Mesenchymal stem cell (in vitro differentiated cells and primary cell): ENCODE results near the gene CAGE1.

ENCODE experiments used
- DNase-seq: peaks from one replicate; pipeline ENCODE4 v3.0.0-alpha.2; 2013
- H2AFZ ChIP-seq: one replicate; pipeline ENCODE4 v1.6.1; 2013; ENCODE audit warnings: low read depth, mild to moderate bottlenecking, control low read depth, inconsistent platforms, low read length, moderate library complexity
- H2AK5ac ChIP-seq: 2 replicates; pipeline ENCODE4 v1.6.1; 2013; ENCODE audit warnings: low read length, moderate library complexity, mild to moderate bottlenecking, inconsistent platforms; ENCODE audit not compliant: severe bottlenecking
- H2BK120ac ChIP-seq: one replicate; pipeline ENCODE4 v1.6.1; 2013; ENCODE audit warnings: low read depth, mild to moderate bottlenecking, inconsistent platforms, low read length, moderate library complexity
- H2BK12ac ChIP-seq, 2 experiments: one replicate each; pipeline ENCODE4 v1.6.1; 2013; ENCODE audit warnings: inconsistent platforms in 2 of 2, low read length in 2 of 2, mild to moderate bottlenecking in 2 of 2, moderate library complexity in 2 of 2, control low read depth in 1 of 2
- H2BK15ac ChIP-seq: one replicate; pipeline ENCODE4 v1.6.1; 2013; ENCODE audit warnings: mild to moderate bottlenecking, low read depth, inconsistent platforms; ENCODE audit not compliant: poor library complexity, severe bottlenecking
- H2BK5ac ChIP-seq: 2 replicates; pipeline ENCODE4 v1.6.1; 2013; ENCODE audit warnings: low read depth, mild to moderate bottlenecking, low read length, control low read depth, inconsistent platforms; ENCODE audit not compliant: poor library complexity, severe bottlenecking
- H3K14ac ChIP-seq, 2 experiments: one replicate each; pipeline ENCODE4 v1.6.1; 2013; ENCODE audit warnings: inconsistent platforms in 2 of 2, low read length in 2 of 2, control low read depth in 1 of 2, mild to moderate bottlenecking in 1 of 2, moderate library complexity in 1 of 2
- H3K18ac ChIP-seq, 2 experiments: one replicate each; pipeline ENCODE4 v1.6.1; 2013; ENCODE audit warnings: inconsistent platforms in 2 of 2, low read length in 2 of 2, control low read depth in 1 of 2, low read depth in 1 of 2, mild to moderate bottlenecking in 1 of 2
- H3K23ac ChIP-seq, 2 experiments: one replicate each; pipeline ENCODE4 v1.6.1; 2013; ENCODE audit warnings: inconsistent platforms in 2 of 2, low read length in 2 of 2, mild to moderate bottlenecking in 2 of 2, moderate library complexity in 2 of 2, control low read depth in 1 of 2
- H3K27ac ChIP-seq: 2 replicates; pipeline ENCODE4 v1.5.1; 2013; ENCODE audit warnings: mild to moderate bottlenecking, moderate library complexity, low read length, control low read depth, inconsistent platforms; ENCODE audit not compliant: poor library complexity, severe bottlenecking
- H3K27me3 ChIP-seq, 2 experiments: 2 replicates each; pipeline versions ENCODE4 v1.6.1 to v1.7.0; 2013; ENCODE audit warnings: low read length in 2 of 2, mild to moderate bottlenecking in 2 of 2, moderate library complexity in 2 of 2, control low read depth in 1 of 2, inconsistent platforms in 1 of 2; ENCODE audit not compliant: control insufficient read depth in 1 of 2, insufficient read depth in 1 of 2
- H3K36me3 ChIP-seq, 2 experiments: 2 replicates each; pipeline versions ENCODE4 v1.6.1 to v1.7.0; 2013; ENCODE audit warnings: low read length in 2 of 2, control low read depth in 1 of 2, inconsistent platforms in 1 of 2, low read depth in 1 of 2, mild to moderate bottlenecking in 1 of 2; ENCODE audit not compliant: insufficient read depth in 2 of 2, control insufficient read depth in 1 of 2
- H3K4ac ChIP-seq, 2 experiments: one replicate each; pipeline ENCODE4 v1.6.1; 2013; ENCODE audit warnings: inconsistent platforms in 2 of 2, low read length in 2 of 2, mild to moderate bottlenecking in 2 of 2, moderate library complexity in 2 of 2, control low read depth in 1 of 2, low read depth in 1 of 2
- H3K4me1 ChIP-seq: 2 replicates; pipeline ENCODE4 v1.6.1; 2013; ENCODE audit warnings: low read depth, low read length, control low read depth; ENCODE audit not compliant: control insufficient read depth, insufficient read depth
- H3K4me2 ChIP-seq: 2 replicates; pipeline ENCODE4 v1.6.1; 2013; ENCODE audit warnings: low read length, mild to moderate bottlenecking, inconsistent platforms; ENCODE audit not compliant: poor library complexity, severe bottlenecking
- H3K4me3 ChIP-seq, 2 experiments: 2 replicates each; pipeline versions ENCODE4 v1.5.1 to v1.7.0; 2013; ENCODE audit warnings: low read length in 2 of 2, mild to moderate bottlenecking in 2 of 2, control low read depth in 1 of 2, low read depth in 1 of 2; ENCODE audit not compliant: insufficient read depth in 1 of 2
- H3K79me1 ChIP-seq: replicated peaks from 2 replicates; pipeline ENCODE4 v1.6.1; 2013; ENCODE audit warnings: mild to moderate bottlenecking, control low read depth, low read length, inconsistent platforms; ENCODE audit not compliant: poor library complexity, severe bottlenecking
- H3K9ac ChIP-seq: 2 replicates; pipeline ENCODE4 v1.7.0; 2013; ENCODE audit warnings: mild to moderate bottlenecking, low read length, moderate library complexity
- H3K9me3 ChIP-seq: 2 replicates; pipeline ENCODE4 v1.7.0; 2013; ENCODE audit warnings: mild to moderate bottlenecking, low read length; ENCODE audit not compliant: control insufficient read depth
- H4K8ac ChIP-seq: one replicate; pipeline ENCODE4 v1.6.1; 2013; ENCODE audit warnings: inconsistent platforms, mild to moderate bottlenecking, low read length, moderate library complexity
- H4K91ac ChIP-seq: one replicate; pipeline ENCODE4 v1.6.1; 2013; ENCODE audit warnings: mild to moderate bottlenecking, low read length, inconsistent platforms
- WGBS: methylation state at CpG from one replicate; pipeline ENCODE4 v1.1.7; 2013; ENCODE audit warnings: mixed read lengths; 5-methylcytosine and 5-hydroxymethylcytosine counted together

Gene CAGE1

DNA sequence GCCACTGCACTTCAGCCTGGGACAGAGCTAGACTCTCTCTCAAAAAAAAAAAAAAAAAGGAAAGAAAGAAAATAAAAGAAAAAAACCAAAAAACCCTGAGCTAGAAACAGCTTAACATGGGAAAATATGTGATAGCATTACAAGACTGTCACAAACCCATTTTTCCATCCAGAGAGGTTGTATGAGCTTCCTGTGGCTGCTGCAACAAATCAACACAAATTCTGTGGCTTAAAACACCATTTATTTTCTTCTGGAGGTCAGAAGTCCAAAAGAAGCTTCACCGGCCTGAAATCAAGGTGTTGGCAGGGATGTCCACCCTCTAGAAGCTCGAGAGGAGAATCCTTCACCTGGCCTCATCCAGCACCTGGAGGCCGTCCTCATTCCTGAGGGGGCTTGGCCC, 54.9 kb downstream of the CAGE1 start:
- Histone ChIP-seq H2BK12ac (no peak overlapping the region), H3K36me3 (no peaks in the 10 kb centered on the region), H2AK5ac (no peak overlapping the region), H3K9ac (no peak overlapping the region), H3K79me1 (no peaks in the 10 kb centered on the region), H3K9me3 (no peaks in the 10 kb centered on the region), H3K27ac (no peak overlapping the region), H2AFZ (no peak overlapping the region), H4K91ac (no peak overlapping the region), H3K4me3 (no peak overlapping the region), H4K8ac (no peak overlapping the region), H3K18ac (no peak overlapping the region), H3K4ac (no peak overlapping the region), H2BK5ac (no peak overlapping the region), H3K4me2 (no peak overlapping the region), H3K14ac (no peak overlapping the region), H2BK120ac (no peak overlapping the region), H3K27me3 (no peaks in the 10 kb centered on the region), H3K23ac (no peak overlapping the region), H3K4me1 (no peaks in the 10 kb centered on the region), H2BK15ac (no peak overlapping the region)
- 85% methylated on average over 3 of the region's 3 CpGs for WGBS
- DNase-seq: no peak

DNA sequence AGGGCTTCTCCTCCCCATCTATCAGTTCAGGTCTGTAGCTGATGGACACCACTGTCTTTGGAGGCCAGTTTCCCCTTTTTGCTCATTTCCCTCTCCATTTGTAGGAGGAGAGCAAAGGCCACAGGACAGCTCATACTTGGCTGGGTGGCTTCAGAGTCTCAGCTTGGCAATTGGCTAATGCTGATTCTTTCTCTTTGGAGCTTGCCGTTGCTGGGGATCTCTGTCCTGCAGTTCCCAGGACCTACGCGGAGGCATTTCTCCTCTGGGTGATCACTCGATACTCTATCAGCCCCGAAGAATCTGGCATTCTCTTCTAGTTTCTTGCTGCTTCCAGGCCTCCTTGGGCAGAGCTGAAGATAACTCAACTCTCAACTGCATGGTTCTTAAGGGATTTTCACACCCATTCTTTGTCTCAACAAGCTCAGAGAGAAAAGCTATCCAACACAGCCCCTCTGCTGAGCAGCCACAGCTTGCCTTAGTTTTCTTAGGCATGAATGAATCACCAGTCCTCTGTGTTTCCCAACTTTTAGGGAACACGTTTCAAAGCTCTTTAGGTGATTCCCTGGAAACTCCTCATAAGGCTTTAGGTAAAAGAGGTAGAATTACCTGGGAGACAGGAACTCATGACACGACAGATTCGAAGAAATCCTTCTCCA, 57.3 kb downstream of the CAGE1 start:
- peak overlapping the region in 1 of 2 experiments; percentile 40 for H3K18ac ChIP-seq

DNA sequence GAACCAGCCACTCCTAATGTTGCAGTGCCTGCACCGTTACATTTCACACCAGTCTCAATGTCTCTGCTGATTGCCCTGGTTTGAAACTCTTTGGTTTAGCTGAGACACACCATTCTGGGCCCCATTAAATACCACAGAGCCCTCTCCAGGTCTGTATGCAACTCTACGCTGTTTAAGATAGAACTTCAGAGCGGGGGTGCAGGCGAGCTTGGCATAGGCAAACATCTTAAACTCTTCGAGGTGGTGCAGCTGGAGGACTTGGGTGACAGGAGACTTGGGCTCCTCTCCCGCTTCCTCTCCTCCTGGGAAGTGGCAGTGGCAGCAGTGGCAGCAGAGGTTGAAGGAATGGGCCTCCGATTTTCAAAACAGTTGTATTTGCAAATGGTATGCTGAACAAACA, 58.1 kb downstream of the CAGE1 start:
- Histone ChIP-seq H2AK5ac (no peak overlapping the region), H3K4me1 (no peaks in the 10 kb centered on the region), H3K27me3 (no peaks in the 10 kb centered on the region), H2BK15ac (no peak overlapping the region), H3K14ac (no peak overlapping the region), H2BK5ac (no peak overlapping the region), H2BK120ac (no peak overlapping the region), H3K79me1 (no peaks in the 10 kb centered on the region), H3K23ac (no peak overlapping the region), H3K36me3 (no peaks in the 10 kb centered on the region), H2BK12ac (no peak overlapping the region), H3K18ac (no peak overlapping the region), H3K27ac (no peak overlapping the region), H3K9ac (peak overlapping the region; percentile 73), H3K4me2 (no peak overlapping the region), H2AFZ (no peak overlapping the region), H3K9me3 (no peaks in the 10 kb centered on the region), H4K8ac (no peak overlapping the region), H4K91ac (no peak overlapping the region), H3K4me3 (peak overlapping the region in 1 of 2 experiments; percentile 66), H3K4ac (no peak overlapping the region)
- DNase-seq: no peak
- WGBS: 93% methylated on average over 7 of the region's 7 CpGs

More for the DNA sequence above, 57.3 kb downstream of the CAGE1 start:
- H3K36me3 ChIP-seq: no peaks in the 10 kb centered on the region
- no peak overlapping the region for H4K91ac ChIP-seq
- peak overlapping the region; percentile 73 for H3K9ac ChIP-seq
- no peak for DNase-seq
- H2BK120ac ChIP-seq: no peak overlapping the region
- 96% methylated on average over 6 of the region's 8 CpGs for WGBS
- no peak overlapping the region for H2AK5ac ChIP-seq
- no peaks in the 10 kb centered on the region for H3K79me1 ChIP-seq
- H3K14ac ChIP-seq: peak overlapping the region in 1 of 2 experiments; percentile 57
- no peak overlapping the region for H3K27ac ChIP-seq
- H4K8ac ChIP-seq: peak overlapping the region; percentile 49
- H2BK12ac ChIP-seq: no peak overlapping the region
- H3K4me1 ChIP-seq: no peaks in the 10 kb centered on the region
- H3K4ac ChIP-seq: no peak overlapping the region
- no peaks in the 10 kb centered on the region for H3K9me3 ChIP-seq
- H3K27me3 ChIP-seq: no peaks in the 10 kb centered on the region
- H3K4me3 ChIP-seq: peak overlapping the region in 1 of 2 experiments; percentile 66
- no peak overlapping the region for H2AFZ ChIP-seq
- no peak overlapping the region for H3K4me2 ChIP-seq
- no peak overlapping the region for H2BK15ac ChIP-seq
- H2BK5ac ChIP-seq: no peak overlapping the region
- H3K23ac ChIP-seq: no peak overlapping the region

DNA sequence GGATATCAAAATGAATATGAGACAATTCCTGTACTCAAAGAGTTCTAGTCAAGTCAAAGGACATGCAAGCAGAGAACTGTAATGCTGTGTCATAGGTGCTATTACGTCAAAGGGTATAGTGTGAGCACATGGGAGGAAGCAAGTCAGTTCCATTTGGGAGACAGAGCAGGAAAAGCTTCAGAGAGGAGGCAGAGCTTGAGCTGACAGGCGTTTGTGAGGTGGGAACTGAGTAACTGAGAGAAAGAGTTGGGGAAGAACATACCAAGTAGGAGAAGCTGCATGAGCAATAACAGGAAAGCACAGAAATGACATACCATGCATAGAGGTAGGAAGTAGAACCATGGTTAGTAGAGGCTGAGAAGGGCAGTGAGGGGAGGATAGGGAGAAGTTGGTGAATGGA, 61.3 kb downstream of the CAGE1 start:
- no peak for DNase-seq
- no peaks in the 10 kb centered on the region for H3K27me3 ChIP-seq
- H3K79me1 ChIP-seq: no peaks in the 10 kb centered on the region
- no peak overlapping the region for H2BK15ac ChIP-seq
- H3K27ac ChIP-seq: no peak overlapping the region
- H3K4ac ChIP-seq: no peak overlapping the region
- H3K36me3 ChIP-seq: no peaks in the 10 kb centered on the region
- H4K8ac ChIP-seq: no peak overlapping the region
- no peak overlapping the region for H2BK120ac ChIP-seq
- H3K9ac ChIP-seq: no peak overlapping the region
- no peak overlapping the region for H3K4me3 ChIP-seq
- no peak overlapping the region for H2AFZ ChIP-seq
- no peak overlapping the region for H2AK5ac ChIP-seq
- H3K18ac ChIP-seq: no peak overlapping the region
- H3K4me1 ChIP-seq: no peaks in the 10 kb centered on the region
- H3K23ac ChIP-seq: no peak overlapping the region
- H3K9me3 ChIP-seq: no peaks in the 10 kb centered on the region
- 43% methylated on average over 2 of the region's 2 CpGs for WGBS
- no peak overlapping the region for H2BK5ac ChIP-seq
- no peak overlapping the region for H4K91ac ChIP-seq
- H3K4me2 ChIP-seq: no peak overlapping the region
- no peak overlapping the region for H2BK12ac ChIP-seq
- H3K14ac ChIP-seq: no peak overlapping the region
